HCT116 (cell line): ENCODE data around the gene DLG2. TPM values are rescaled to one million over a fixed set of nuclear protein-coding genes. Genes with fewer than 3 reads are reported as not detected.

Source experiments
- ATAC-seq: fragments of 200-7000 bp; cut with Tn5 transposase; 2 replicates; pipeline ENCODE4 v1.9.1; 2020; ENCODE audit warnings: mild to moderate bottlenecking, moderate library complexity
- BruUV-seq: library from RNA; stranded (reverse); fragments of 400-500 nt; replicated peaks from 2 replicates; lab custom pipeline; 2021; lab: Mats Ljungman, UMichigan
- CTCF ChIA-PET: fragments of 300-600 bp; sonication (Branson Sonifier 250); formaldehyde crosslinking; loops from one replicate; lab custom pipeline; 2021; ENCODE audit warnings: antibody characterized with exemption; lab: Charles Lee
- POLR2A ChIA-PET: fragments of 300-600, 350-600 bp; sonication (Branson Sonifier 250); formaldehyde crosslinking; loops from one replicate; lab custom pipeline; 2021; ENCODE audit warnings: antibody characterized with exemption; lab: Charles Lee
- RAD21 ChIA-PET, 2 experiments: fragments of 300-600 bp; sonication (Branson Sonifier 250); formaldehyde crosslinking; loops; one replicate each; lab custom pipeline; 2023; ENCODE audit warnings: low total read pairs in 2 of 2; ENCODE audit not compliant: uncharacterized antibody in 2 of 2, unreplicated experiment in 2 of 2, low non-redundant PET in 1 of 2; lab: Charles Lee
- DNase-seq: peaks from one replicate; pipeline ENCODE4 v3.0.0-alpha.2; 2010; ENCODE audit warnings: low read depth, low spot score
- H2AFZ ChIP-seq: fragments of 200-600 bp; shearing (Covaris generic), sonication (generic); 2 replicates; pipeline ENCODE4 v1.6.1; 2017; ENCODE audit warnings: low read depth, mixed run types, mixed read lengths, antibody characterized with exemption, low read length; ENCODE audit not compliant: poor library complexity, severe bottlenecking
- H3K27ac ChIP-seq: 2 replicates; pipeline ENCODE4 v1.5.1; 2012; ENCODE audit warnings: low read depth, low read length
- H3K27me3 ChIP-seq: fragments of 200-600 bp; sonication (generic); 2 replicates; pipeline ENCODE4 v1.6.1; 2016; ENCODE audit warnings: mixed run types, low read length, mixed read lengths; ENCODE audit not compliant: insufficient read depth
- H3K36me3 ChIP-seq, 2 experiments: fragments of 200-500 bp in 1 of 2; fragments of 200-600 bp in 1 of 2; sonication (Bioruptor generic) in 1 of 2; sonication (generic) in 1 of 2; 2 replicates each; pipeline versions ENCODE4 v1.5.1 to v1.6.1; 2014 to 2016; ENCODE audit warnings: low read length in 2 of 2, inconsistent platforms in 1 of 2, mixed read lengths in 1 of 2, mixed run types in 1 of 2; ENCODE audit not compliant: insufficient read depth in 2 of 2, control insufficient read depth in 1 of 2
- H3K4me1 ChIP-seq, 2 experiments: fragments of 200-600 bp in 1 of 2; sonication (generic) in 1 of 2; 2 replicates each; pipeline versions ENCODE4 v1.5.1 to v1.6.1; 2012 to 2017; ENCODE audit warnings: low read length in 2 of 2, inconsistent platforms in 1 of 2, mild to moderate bottlenecking in 1 of 2, mixed read lengths in 1 of 2, mixed run types in 1 of 2, moderate library complexity in 1 of 2; ENCODE audit not compliant: insufficient read depth in 2 of 2, control insufficient read depth in 1 of 2
- H3K4me2 ChIP-seq: fragments of 200-600 bp; sonication (generic); 2 replicates; pipeline ENCODE4 v1.6.1; 2017; ENCODE audit warnings: mixed run types, low read length, mixed read lengths
- H3K4me3 ChIP-seq, 2 experiments: fragments of 200-600 bp in 1 of 2; sonication (generic) in 1 of 2; replicated peaks in 1 of 2; 2 replicates each; pipeline ENCODE4 v1.5.1; 2011 to 2016; ENCODE audit warnings: low read length in 2 of 2, control low read depth in 1 of 2, low read depth in 1 of 2, mild to moderate bottlenecking in 1 of 2, mixed read lengths in 1 of 2, mixed run types in 1 of 2
- H3K79me2 ChIP-seq: fragments of 200-600 bp; sonication (generic); 2 replicates; pipeline ENCODE4 v1.6.1; 2017; ENCODE audit warnings: mild to moderate bottlenecking, mixed run types, low read length, moderate library complexity, mixed read lengths; ENCODE audit not compliant: insufficient read depth
- H3K9ac ChIP-seq: fragments of 200-600 bp; sonication (generic); 2 replicates; pipeline ENCODE4 v1.6.1; 2016; ENCODE audit warnings: low read length, mixed read lengths
- H3K9me2 ChIP-seq: fragments of 200-600 bp; sonication (generic), shearing (Covaris generic); 2 replicates; pipeline ENCODE4 v1.6.1; 2017; ENCODE audit warnings: mixed run types, mild to moderate bottlenecking, moderate library complexity; ENCODE audit not compliant: insufficient read depth
- H3K9me3 ChIP-seq, 2 experiments: fragments of 200-500 bp in 1 of 2; fragments of 200-600 bp in 1 of 2; sonication (Bioruptor generic) in 1 of 2; sonication (generic) in 1 of 2; 2 replicates each; pipeline ENCODE4 v1.6.1; 2014 to 2017; ENCODE audit warnings: low read length in 2 of 2, mixed read lengths in 2 of 2, inconsistent platforms in 1 of 2, low read depth in 1 of 2, mild to moderate bottlenecking in 1 of 2, mixed run types in 1 of 2, moderate library complexity in 1 of 2; ENCODE audit not compliant: control insufficient read depth in 1 of 2, insufficient read depth in 1 of 2
- H4K20me1 ChIP-seq: fragments of 200-600 bp; sonication (generic), shearing (Covaris generic); 2 replicates; pipeline ENCODE4 v1.6.1; 2017; ENCODE audit warnings: mixed run types, mild to moderate bottlenecking, moderate library complexity; ENCODE audit not compliant: insufficient read depth
- ATF3 ChIP-seq: IDR thresholded peaks from 2 replicates; pipeline ENCODE4 v1.6.1; 2012
- CBX3 ChIP-seq: IDR thresholded peaks from 2 replicates; pipeline ENCODE4 v1.6.1; 2012; ENCODE audit warnings: low read depth
- CEBPB ChIP-seq: IDR thresholded peaks from 2 replicates; pipeline ENCODE4 v1.6.1; 2012; ENCODE audit warnings: low read depth
- CTCF ChIP-seq, 3 experiments: fragments of 200-600 bp in 1 of 3; sonication (generic) in 1 of 3; IDR thresholded peaks in 2 of 3; conservative IDR thresholded peaks in 1 of 3; 2 replicates each; pipeline ENCODE4 v1.5.1; 2012 to 2017; ENCODE audit warnings: low read depth in 2 of 3, low read length in 2 of 3, antibody characterized with exemption in 1 of 3, borderline replicate concordance in 1 of 3, control low read depth in 1 of 3, mild to moderate bottlenecking in 1 of 3, mixed read lengths in 1 of 3, mixed run types in 1 of 3, moderate library complexity in 1 of 3; ENCODE audit not compliant: insufficient read depth in 1 of 3
- POLR2A ChIP-seq: IDR thresholded peaks from 2 replicates; pipeline ENCODE4 v1.7.0; 2011; ENCODE audit warnings: borderline replicate concordance; ENCODE audit not compliant: insufficient read depth, insufficient read length; ENCODE audit errors: extremely low read depth
- REST ChIP-seq: IDR thresholded peaks from 2 replicates; pipeline ENCODE4 v1.6.1; 2012; ENCODE audit warnings: low read depth
- SP1 ChIP-seq: IDR thresholded peaks from 2 replicates; pipeline ENCODE4 v1.6.1; 2012; ENCODE audit warnings: low read depth
- TCF7L2 ChIP-seq: IDR thresholded peaks from 2 replicates; pipeline ENCODE4 v1.7.0; 2011; ENCODE audit warnings: borderline replicate concordance, inconsistent platforms; ENCODE audit not compliant: insufficient read depth, insufficient read length; ENCODE audit errors: extremely low read depth
- YY1 ChIP-seq: IDR thresholded peaks from 2 replicates; pipeline ENCODE4 v1.6.1; 2011; ENCODE audit warnings: low read length, low read depth, moderate library complexity, mild to moderate bottlenecking; ENCODE audit not compliant: insufficient replicate concordance; ENCODE audit errors: extremely low read depth
- ZBTB33 ChIP-seq: IDR thresholded peaks from 2 replicates; pipeline ENCODE4 v1.6.1; 2011; ENCODE audit warnings: mild to moderate bottlenecking, low read length, moderate library complexity; ENCODE audit not compliant: insufficient replicate concordance; ENCODE audit errors: extremely low read depth
- ZNF274 ChIP-seq: fragments of 200-500 bp; sonication (Bioruptor generic); IDR thresholded peaks from 2 replicates; pipeline ENCODE4 v1.6.1; 2014; ENCODE audit warnings: mild to moderate bottlenecking, low read depth, low read length, inconsistent platforms
- intact Hi-C: fragments of 100-400 bp; cut with micrococcal nuclease; formaldehyde crosslinking; loops from 2 replicates; pipeline ENCODE4 v1.10.0; 2022
- total RNA-seq: library from RNA; stranded (reverse); gene quantifications from one replicate; pipeline ENCODE4 v1.2.1, GENCODE V29; 2021; ENCODE audit not compliant: unreplicated experiment

The DLG2 gene
- total RNA-seq, 1 experiment from 2014 or later, result 2.4 TPM

GRCh38 chr11:83533166-83533565 is 2094.0 kb downstream of the DLG2 start:
- Histone ChIP-seq H3K27me3 (peaks cover 23% of the 10 kb centered on the region), H3K4me2 (no peak overlapping the region), H2AFZ (no peak overlapping the region), H3K27ac (no peak overlapping the region), H3K4me3 (no peak overlapping the region)
- CTCF ChIA-PET, result no interaction called here
- ATAC-seq, result no peak
- TF ChIP-seq CBX3 (no peak), ZBTB33 (no peak), CTCF (IDR thresholded peaks at IDR 0.05 in 2 of 3, conservative IDR thresholded peaks at IDR 0.05 in 1 of 3; ENCODE audit: borderline replicate concordance in 1 of 3, insufficient read depth in 1 of 3, low read depth in 2 of 3, low read length in 2 of 3) (no peak), REST (no peak), POLR2A (no peak), YY1 (no peak), CEBPB (no peak), SP1 (no peak), ZNF274 (no peak), ATF3 (no peak), TCF7L2 (no peak)
- TF ChIP-seq, all 23 proteins: peak for 0
- intact Hi-C loops, result no loop called here
- Histone ChIP-seq H4K20me1 (no peaks in the 10 kb centered on the region), H3K9me2 (no peaks in the 10 kb centered on the region), H3K4me1 (no peaks in the 10 kb centered on the region), H3K9me3 (no peaks in the 10 kb centered on the region), H3K79me2 (no peaks in the 10 kb centered on the region), H3K9ac (no peak overlapping the region), H3K36me3 (no peaks in the 10 kb centered on the region)
- no peak for DNase-seq
- RAD21 ChIA-PET, result no interaction called here
- BruUV-seq, result no TSS peak
- POLR2A ChIA-PET, result no interaction called here
